Cerebellar nuclear complex (tissue), 1 donor: Measurements from ENCODE around the gene MSH2.
"Not testable (repeated sequence)": the region's sequence is repeated elsewhere in the genome, so short reads cannot be mapped to it uniquely, and the experiment has no call there.

Source experiments
- DNase-seq, 2 experiments: peaks; one replicate each; lab custom pipeline; 2025; lab: John Stamatoyannopoulos, UW

MSH2 gene

DNA sequence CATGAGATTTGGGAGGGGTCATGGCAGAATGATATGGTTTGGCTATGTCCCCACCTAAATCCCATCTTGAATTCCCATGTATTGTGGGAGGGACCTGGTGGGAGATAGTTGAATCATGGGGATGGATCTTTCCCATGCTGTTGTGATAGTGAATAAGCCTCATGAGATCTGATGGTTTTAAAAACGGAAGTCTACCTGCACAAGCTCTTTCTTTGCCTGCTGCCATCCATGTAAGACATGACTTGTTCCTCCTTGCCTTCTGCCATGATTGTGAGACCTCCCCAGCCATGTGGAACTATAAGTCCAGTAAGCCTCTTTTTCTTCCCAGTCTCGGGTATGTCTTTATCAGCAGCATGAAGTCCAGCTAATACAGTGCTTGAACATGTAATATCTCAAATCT lies 5.0 kb downstream of the MSH2 start:
- not testable (repeated sequence) for DNase-seq

DNA sequence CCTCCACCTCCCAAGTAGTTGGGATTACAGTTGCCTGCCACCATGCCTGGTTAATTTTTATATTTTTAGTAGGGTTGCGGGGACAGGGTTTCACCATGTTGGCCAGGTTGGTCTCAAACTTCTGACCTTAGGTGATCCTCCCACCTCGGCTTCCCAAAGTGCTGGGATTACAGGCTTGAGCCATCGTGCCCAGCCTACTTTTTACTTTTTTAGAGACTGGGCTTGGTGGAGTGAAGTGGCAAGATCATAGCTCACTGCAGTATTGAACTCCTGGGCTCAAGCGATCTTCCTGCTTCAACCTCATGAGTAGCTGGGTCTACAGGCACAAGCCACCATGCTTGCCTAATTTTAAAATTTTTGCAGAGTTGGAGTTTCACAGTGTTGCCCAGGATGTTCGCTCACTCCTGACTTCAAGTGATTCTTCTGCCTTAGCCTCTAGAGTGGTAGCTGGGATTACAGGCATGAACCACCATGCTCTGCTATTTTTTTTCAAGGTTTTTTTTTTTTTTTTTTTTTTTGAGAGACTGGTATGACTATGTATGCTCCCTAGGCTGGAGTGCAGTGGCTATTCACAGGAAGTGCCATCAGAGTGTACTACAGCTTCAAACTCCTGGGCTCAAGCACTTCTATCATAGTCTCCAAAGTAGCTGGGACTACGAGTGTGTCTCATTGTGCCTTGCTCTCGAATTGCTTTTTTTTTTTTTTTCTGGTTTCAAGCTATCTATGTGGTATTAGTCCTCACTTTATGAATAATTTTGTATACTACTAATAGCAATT lies 11.9 kb downstream of the MSH2 start:
- DNase-seq = no peak

DNA sequence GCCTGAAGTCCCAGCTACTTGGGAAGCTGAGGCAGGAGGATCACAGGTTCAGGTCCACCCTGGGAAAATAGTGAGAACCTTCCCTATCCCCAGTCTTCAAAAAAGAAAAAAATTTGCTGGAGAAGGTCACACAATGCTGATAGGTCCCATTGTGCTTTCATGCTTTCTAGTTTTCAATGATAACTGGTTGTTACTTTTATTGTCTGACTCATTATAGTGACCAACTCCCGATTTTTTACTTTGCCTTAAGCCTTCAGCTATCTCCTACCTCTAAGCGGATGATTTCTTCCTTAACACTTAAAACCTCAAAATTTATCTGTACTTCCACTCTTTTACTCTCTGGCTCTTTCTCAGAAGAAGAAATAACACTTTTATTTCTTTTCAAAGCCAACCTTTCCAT lies 17.3 kb downstream of the MSH2 start:
- no peak for DNase-seq

DNA sequence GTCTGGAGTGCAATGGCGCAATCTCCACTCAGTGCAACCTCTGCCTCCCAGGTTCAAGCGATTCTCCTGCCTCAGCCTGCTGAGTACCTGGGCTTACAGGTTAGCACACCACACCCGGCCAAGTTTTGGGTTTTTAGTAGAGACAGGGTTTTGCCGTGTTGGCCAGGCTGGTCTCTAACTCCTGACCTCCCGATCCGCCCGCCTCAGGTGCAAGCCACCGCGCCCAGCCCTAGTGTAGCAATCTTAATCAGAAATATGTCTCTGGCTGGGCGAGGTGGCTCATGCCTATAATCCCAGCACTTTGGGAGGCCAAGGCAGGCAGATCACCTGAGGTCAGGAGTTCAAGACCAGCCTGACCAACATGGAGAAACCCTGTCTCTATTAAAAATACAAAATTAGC lies 17.7 kb downstream of the MSH2 start:
- DNase-seq = not testable (repeated sequence)

DNA sequence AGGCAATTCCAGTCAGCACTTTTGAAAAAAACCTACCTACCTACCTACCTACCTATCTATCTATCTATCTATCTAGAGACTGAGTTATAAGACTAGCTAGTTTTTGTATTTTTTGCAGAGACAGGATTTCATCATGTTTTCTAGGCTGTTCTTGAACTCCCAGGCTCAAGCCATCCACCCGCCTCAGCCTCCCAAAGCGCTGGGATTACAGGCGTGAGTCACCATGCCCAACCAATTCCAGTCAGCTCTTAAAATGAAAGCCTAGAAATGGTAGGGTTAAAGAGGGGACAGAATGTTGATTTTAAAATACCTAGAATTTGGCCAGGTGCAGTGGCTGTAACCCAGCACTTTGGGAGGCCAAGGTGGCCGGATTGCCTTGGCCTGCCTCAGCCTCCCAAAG lies 19.1 kb downstream of the MSH2 start:
- DNase-seq = no peak

DNA sequence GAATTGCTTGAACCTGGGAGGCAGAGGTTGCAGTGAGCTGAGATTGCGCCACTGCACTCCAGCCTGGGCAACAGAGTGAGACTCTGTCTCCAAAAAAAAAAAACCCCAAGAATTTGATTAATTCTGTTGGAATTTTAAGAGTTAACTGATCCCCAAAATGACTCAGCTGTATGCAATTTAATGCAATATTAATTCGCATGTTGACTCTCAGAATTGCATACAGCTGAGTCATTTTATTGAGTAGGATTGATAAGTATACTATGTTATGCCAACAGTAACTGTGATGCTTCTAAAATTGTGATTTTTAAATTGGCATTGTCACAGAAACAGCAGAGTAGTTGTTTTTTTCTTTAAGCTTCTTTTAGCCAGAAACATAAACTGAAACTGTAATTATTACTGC lies 19.6 kb downstream of the MSH2 start:
- no peak for DNase-seq

DNA sequence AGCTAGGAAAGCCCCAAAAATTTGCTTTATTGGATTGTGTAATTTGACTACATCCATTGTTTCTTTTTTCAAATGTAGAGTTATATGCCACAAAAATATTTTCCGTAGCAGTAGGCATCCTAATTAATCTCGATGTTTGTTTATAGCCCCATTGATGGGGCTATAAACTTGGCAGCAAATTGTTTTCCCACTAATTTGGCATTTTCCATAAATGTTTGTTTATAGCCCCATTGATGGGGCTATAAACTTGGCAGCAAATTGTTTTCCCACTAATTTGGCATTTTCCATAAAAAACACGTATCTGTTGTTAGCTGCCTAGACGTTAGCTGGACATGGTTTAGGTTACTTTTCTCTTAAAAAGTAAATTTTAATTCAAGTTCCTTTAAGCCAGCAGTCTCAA lies 23.8 kb downstream of the MSH2 start:
- DNase-seq = no peak

DNA sequence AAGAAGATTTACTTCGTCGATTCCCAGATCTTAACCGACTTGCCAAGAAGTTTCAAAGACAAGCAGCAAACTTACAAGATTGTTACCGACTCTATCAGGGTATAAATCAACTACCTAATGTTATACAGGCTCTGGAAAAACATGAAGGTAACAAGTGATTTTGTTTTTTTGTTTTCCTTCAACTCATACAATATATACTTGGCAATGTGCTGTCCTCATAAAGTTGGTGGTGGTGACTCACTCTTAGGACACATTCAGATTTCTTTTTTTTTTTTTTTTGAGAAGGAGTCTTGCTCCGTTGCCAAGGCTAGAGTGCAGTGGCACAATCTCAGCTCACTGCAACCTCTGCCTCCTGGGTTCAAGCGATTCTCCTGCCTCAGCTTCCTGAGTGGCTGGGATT lies 26.8 kb downstream of the MSH2 start:
- no peak for DNase-seq

DNA sequence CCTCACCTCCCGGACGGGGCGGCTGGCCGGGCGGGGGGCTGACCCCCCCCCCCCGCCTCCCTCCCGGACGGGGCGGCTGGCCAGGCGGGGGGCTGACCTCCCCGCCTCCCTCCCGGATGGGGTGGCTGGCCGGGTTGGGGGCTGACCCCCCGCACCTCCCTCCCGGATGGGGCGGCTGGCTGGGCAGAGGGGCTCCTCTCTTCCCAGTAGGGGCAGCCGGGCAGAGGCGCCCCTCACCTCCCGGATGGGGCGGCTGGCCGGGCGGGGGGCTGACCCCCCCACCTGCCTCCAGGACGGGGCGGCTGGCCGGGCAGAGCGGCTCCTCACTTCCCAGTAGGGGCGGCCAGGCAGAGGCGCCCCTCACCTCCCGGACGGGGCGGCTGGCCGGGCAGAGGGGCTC lies 30.1 kb downstream of the MSH2 start:
- not testable (repeated sequence) for DNase-seq

DNA sequence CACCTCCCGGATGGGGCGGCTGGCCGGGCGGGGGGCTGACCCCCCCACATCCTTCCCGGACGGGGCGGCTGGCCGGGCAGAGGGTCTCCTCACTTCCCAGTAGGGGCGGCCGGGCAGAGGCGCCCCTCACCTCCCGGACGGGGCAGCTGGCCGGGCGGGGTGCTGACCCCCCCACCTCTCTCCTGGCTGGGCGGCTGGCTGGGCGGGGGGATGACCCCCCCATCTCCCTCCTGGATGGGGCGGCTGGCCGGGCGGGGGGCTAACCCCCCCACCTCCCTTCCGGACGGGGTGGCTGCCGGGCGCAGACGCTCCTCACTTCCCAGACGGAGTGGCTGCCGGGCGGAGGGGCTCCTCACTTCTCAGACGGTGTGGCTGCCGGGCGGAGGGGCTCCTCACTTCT lies 30.5 kb downstream of the MSH2 start:
- not testable (repeated sequence) for DNase-seq

DNA sequence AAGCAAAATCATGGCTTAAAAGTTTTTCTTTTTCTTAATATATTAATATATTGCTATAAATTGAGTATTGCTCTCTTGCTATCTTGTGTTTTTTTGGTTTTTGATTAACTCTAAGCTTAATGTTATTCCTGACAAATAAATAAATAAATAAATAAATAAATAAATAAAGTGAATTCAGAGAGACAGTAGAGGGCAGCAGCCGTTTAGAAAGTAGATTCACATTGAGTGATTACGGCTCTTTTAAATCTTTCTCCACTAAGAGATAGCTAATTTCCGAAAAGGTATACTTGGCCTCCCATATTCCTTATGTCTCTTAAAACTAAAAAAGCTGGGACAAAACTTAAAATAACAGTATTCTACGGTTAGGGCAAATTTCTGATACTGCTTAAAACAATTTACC lies 34.3 kb downstream of the MSH2 start:
- no peak for DNase-seq

DNA sequence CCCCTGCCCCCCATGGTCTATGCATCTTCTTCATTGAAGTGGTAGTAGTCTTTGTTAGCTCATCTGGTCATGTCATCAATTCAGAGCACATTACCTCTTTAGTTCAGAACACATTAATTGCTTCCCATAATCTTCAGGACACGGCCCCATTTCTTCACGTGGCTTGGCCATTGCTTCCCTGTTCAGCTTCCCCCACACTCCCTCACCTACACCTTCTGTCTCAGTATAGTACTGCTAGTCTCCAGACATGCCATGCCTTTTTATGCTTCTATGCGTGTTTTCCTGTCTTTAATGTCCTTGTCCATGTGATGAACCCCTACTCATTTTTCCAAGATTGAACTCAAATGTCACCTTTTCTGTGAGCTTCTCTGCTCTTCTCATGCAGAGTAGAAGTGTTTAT lies 35.1 kb downstream of the MSH2 start:
- DNase-seq = no peak

DNA sequence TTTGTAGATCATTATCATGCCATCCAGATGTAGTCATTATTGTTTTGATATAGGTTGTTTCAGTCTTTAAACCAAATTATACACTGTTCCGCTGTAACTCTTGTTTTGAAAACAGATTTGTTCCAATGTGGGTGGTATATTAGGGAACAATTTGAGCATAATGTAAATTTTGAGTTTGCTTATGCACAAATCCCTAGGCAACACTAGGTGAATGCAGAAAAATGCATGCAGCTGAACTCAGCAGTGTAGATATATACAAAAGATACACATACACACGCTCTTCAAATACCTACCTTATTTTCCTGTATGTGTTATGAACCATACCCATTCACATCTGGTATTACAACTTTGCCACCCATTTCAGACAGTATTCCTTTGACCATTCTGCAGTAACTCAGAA lies 35.8 kb downstream of the MSH2 start:
- no peak for DNase-seq

DNA sequence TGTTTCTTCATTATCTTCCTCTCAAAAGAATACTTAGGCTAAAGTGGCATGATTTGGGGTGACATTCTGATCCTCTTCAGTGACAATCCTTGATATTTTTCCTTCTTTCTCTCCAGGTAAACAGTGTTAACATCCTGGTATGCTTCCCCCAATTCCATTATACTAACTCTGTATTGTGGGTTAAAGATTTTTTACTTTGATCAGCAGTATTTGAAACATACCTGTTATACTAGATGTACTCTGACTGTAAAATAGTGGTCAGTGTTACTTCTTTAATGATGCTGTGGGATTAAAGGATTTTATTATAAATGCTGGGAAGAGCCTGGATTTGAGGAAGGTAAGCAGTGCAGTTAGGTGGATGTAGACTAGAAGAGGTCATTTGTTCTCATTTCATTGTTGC lies 48.8 kb downstream of the MSH2 start:
- DNase-seq = no peak

DNA sequence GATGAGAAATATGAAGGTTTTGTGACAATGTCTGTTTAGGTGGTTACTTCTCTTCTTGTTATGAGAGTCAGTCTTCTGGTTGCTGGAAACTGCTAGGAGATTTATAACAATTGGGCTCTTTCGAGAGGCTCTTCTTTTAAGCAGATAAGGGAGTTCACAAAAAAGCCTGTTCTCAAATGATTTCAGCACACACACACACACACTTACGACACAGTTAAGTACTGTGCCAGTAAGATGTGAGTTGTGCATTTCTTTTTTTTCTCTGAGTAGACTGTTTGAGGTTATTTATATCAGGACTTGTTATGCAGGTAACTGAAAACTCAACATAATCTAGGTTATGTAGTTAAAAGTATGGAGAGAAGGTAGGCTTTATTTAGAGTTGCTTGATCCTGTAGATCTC lies 49.8 kb downstream of the MSH2 start:
- no peak for DNase-seq

DNA sequence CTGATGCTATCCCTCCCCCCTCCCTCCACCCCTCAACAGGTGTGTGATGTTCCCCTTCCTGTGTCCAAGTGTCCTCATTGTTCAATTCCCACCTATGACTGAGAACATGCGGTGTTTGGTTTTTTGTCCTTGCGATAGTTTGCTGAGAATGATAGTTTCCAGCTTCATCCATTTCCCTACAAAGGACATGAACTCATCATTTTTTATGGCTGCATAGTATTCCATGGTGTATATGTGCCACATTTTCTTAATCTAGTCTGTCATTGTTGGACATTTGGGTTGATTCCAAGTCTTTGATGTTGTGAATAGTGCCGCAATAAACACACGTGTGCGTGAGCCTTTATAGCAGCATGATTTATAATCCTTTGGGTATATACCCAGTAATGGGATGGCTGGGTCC lies 51.9 kb downstream of the MSH2 start:
- not testable (repeated sequence) for DNase-seq

DNA sequence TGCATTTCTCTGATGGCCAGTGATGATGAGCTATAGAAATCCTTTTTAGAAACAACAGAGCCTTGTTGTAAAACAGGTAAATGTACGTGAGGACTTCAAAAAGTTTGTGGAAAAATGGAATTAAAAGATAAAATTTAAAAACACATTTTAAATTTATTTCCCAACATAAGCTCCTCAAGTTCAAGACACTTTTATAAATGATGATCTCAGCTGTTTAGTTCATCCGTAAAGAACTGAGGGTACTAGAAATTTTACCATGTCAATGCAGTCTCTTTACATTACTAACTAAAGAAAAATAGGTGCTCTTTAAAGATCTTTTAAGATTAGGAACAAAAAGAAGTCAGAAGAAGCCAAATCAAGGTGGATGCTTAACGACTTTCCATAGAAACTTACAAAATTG lies 52.5 kb downstream of the MSH2 start:
- no peak for DNase-seq

DNA sequence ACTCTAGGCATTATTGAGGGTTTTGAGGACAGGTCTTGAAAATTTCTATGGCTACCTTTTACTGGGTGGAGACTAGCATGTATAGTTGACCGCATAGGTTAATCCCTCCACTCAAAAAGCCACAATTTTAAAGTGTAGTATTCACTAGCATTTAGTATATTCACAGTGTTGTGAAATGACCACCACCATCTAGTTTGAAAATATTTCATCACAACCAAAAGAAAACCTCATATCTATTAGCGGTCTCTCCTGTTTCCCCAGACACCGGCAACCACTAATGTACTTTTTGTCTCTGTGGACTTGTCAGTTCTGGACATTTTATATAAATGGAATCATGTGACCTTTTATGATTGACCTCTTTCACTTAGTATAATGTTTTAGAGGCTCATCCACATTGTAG lies 53.9 kb downstream of the MSH2 start:
- DNase-seq = no peak

DNA sequence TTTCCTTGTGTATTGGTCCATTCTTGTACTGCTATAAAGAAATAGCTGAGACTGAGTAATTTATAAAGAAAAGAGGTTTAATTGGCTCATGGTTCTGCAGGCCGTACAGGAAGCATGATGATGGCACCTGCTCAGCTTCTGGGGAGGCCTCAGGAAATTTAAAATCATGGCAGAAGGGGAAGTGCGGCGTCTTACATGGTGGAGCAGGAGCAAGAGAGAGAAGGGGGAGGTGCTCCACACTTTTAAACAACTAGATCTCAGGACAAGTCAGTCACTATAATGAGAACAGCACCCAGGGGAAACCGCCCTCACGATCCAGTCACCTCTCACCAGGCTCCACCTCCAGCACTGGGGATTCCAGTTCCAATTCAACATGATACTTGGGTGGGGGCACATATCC lies 54.3 kb downstream of the MSH2 start:
- DNase-seq = no peak

DNA sequence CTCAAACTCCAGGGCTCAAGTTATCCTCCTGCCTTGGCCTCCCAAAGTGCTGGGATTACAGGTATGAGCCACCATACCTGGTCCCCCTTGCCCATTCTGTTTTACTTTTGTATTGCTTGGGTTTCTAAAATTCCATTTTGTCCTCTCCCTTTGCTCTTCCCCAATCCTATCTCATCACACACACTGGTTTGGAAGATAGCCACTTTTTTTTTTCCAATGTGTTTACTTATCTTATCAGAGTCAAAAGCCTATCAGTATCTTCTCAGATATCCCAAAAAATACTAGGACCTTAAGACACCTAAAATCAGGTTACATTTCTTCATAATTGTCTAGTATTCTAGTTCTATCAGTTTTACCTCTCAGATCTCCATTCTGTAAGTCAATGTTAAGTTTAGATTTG lies 56.1 kb downstream of the MSH2 start:
- DNase-seq = no peak

DNA sequence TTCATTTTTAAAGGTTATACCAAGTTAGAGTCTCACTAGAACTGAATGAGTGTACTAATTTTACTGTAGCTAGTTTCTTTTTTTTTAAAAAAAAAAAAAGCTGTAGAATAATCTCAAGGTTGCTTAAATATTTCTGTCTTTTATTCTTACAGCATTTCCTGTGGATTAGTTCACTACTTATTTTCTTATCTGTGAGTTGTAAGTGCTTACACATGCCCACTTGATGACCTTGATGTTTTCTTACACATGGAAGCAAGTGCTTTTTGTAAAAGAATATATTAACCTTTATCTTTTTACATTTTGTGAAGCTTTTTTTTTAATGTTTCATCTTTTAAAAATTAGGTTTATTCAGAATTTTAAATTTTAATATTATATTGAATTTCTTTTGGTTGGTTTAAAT lies 57.8 kb downstream of the MSH2 start:
- DNase-seq = no peak

DNA sequence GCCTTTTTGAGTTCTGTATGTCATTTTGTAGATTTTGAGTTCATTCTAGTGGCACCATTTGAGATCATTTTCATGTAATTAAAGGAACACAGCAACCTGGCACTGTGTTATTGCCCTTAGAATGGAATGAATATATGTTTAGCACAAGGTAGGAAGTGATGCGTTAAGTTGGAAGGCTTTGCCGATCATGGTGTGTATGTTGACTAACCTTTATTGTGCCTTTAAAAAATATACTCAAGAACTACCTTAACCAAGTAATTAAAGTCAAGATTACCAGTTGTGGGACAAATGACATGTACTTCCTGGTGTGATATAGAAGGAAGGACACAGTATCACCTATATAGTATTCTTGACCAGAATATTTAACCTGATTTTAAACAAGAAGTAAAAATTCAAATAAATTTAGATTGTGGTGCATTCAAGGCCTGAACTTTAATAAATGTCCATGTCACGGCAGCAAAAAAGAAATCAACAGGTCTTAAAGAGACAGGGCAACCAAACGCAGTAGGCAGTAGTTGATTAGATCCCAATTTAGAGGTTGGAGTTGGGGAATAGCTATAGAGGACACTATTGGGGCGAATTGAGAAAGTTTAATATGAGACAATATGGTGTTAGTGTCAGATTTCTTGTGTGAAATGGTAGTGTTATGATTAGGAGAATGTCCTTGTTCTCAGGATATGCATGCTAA lies 68.6 kb downstream of the MSH2 start:
- DNase-seq = no peak

DNA sequence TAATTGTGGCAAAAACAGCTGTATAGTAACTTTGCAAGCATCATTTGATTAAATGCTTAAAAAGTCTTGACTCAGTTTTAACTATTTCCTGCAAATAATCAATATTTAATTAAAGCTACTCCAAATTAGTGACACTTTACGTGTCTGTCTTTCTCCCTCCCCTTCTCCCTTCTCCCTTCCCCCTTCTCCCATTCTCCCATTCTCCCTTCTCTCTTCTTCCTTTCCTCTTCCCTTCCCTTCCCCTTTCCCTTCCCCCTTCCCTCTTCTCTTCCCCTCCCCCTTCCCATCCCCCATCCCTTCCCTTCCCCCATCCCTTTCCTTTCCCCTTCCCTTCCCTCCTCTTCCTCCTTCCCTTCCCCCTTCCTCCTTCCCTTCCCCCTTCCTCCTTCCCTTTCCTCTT lies 76.9 kb downstream of the MSH2 start:
- no peak for DNase-seq

DNA sequence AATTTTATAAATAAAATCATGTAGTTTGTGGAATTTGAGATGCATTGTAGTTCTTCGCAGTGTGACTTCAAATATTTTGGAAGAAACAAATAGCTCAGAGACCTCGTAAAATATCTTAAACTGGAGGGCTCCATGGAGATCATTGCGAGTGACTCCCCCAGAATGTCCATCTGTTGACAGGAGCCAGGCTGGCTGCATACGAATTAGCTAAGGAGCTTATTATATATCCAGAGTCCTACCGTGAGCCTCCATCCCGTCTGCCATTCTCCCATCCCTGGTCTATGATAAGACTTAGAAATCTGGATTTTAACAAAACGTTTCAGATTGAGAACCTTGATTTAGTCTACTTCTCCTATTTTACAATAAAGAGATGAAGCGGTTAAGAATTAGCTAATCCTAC lies 80.2 kb downstream of the MSH2 start:
- DNase-seq = no peak
